ENCODE results near the gene DIPK1A. TPM values are rescaled to one million over a fixed set of nuclear protein-coding genes. Genes with fewer than 3 reads are reported as not detected.

DIPK1A gene
- total RNA-seq, 1 experiment from 2014 or later = 2.3 TPM

GRCh38 chr1:92838519-92838918 is 122.7 kb downstream of the DIPK1A start:
- Mint-ChIP-seq H3K27ac (ENCODE audit: unreplicated experiment) (no peak overlapping the region), H3K27me3 (ENCODE audit: insufficient read depth, unreplicated experiment) (no peaks in the 10 kb centered on the region), H3K4me1 (ENCODE audit: low read depth, unreplicated experiment) (no peaks in the 10 kb centered on the region), H3K4me3 (ENCODE audit: unreplicated experiment) (no peak overlapping the region), H3K36me3 (ENCODE audit: insufficient read depth, unreplicated experiment) (peaks cover 98% of the 10 kb centered on the region), H3K9me3 (ENCODE audit: unreplicated experiment) (no peaks in the 10 kb centered on the region)
- CTCF ChIA-PET = no interaction called here
- H3K27me3 ChIP-seq (replicated peaks; ENCODE audit: control insufficient read depth, insufficient read depth, low read length) = no peaks in the 10 kb centered on the region
- H3K36me3 ChIP-seq (ENCODE audit: control insufficient read depth, insufficient read depth, low read length) = no peaks in the 10 kb centered on the region
- H3K4me1 ChIP-seq = peaks cover 10% of the 10 kb centered on the region
- H3K4me3 ChIP-seq (ENCODE audit: low read depth, low read length) = no peak overlapping the region
- no TSS peak for BruUV-seq (replicated peaks)
- POLR2A ChIA-PET = interaction anchor here (0.6 kb wide), 2 partner anchors 295 to 602 kb away, joined by 5 read pairs; no protein-coding TSS in a partner anchor
- intact Hi-C loops (cut with micrococcal nuclease; ENCODE audit: unreplicated experiment) = no loop called here
- no peak for TF ChIP-seq CTCF (IDR thresholded peaks at IDR 0.05; ENCODE audit: insufficient read depth in 1 of 2, low read depth in 1 of 2, low read length in 1 of 2, severe bottlenecking in 1 of 2, unreplicated experiment in 1 of 2)
- H3K9me3 ChIP-seq = no peaks in the 10 kb centered on the region
- DNase-seq = no peak

GRCh38 chr1:92837062-92837461 is 124.2 kb downstream of the DIPK1A start:
- Mint-ChIP-seq H3K9me3 (ENCODE audit: unreplicated experiment) (no peaks in the 10 kb centered on the region), H3K4me3 (ENCODE audit: unreplicated experiment) (no peak overlapping the region), H3K27me3 (ENCODE audit: insufficient read depth, unreplicated experiment) (no peaks in the 10 kb centered on the region), H3K27ac (ENCODE audit: unreplicated experiment) (no peak overlapping the region), H3K36me3 (ENCODE audit: insufficient read depth, unreplicated experiment) (peaks cover 98% of the 10 kb centered on the region), H3K4me1 (ENCODE audit: low read depth, unreplicated experiment) (no peaks in the 10 kb centered on the region)
- intact Hi-C loops (cut with micrococcal nuclease; ENCODE audit: unreplicated experiment) = no loop called here
- no peak for TF ChIP-seq CTCF (IDR thresholded peaks at IDR 0.05; ENCODE audit: insufficient read depth in 1 of 2, low read depth in 1 of 2, low read length in 1 of 2, severe bottlenecking in 1 of 2, unreplicated experiment in 1 of 2)
- no peaks in the 10 kb centered on the region for H3K9me3 ChIP-seq
- DNase-seq = no peak
- POLR2A ChIA-PET = no interaction called here
- BruUV-seq (replicated peaks) = no TSS peak
- H3K4me3 ChIP-seq (ENCODE audit: low read depth, low read length) = no peak overlapping the region
- H3K27me3 ChIP-seq (replicated peaks; ENCODE audit: control insufficient read depth, insufficient read depth, low read length) = no peaks in the 10 kb centered on the region
- no peaks in the 10 kb centered on the region for H3K36me3 ChIP-seq (ENCODE audit: control insufficient read depth, insufficient read depth, low read length)
- CTCF ChIA-PET = no interaction called here
- H3K4me1 ChIP-seq = peaks cover 15% of the 10 kb centered on the region

DNA sequence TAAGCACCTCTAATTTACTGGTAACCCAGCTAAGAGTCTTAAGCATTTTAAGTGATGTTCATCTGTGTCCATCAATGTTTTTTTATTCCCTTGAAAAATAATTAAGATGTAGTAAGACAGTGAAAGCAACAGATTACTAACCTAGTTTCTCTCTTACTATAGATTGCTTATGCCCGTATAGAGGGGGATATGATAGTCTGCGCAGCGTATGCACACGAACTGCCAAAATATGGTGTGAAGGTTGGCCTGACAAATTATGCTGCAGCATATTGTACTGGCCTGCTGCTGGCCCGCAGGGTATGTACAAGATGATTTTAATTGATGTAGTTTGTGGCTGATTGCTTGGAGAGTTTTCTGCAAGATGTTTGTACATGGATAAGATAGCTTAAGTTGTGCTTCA is 126.6 kb downstream of the DIPK1A start:
- Mint-ChIP-seq H3K4me1 (ENCODE audit: low read depth, unreplicated experiment) (no peaks in the 10 kb centered on the region), H3K36me3 (ENCODE audit: insufficient read depth, unreplicated experiment) (peaks cover 81% of the 10 kb centered on the region)

More for the DNA sequence above, 126.6 kb downstream of the DIPK1A start:
- Histone ChIP-seq H3K9me3 (no peaks in the 10 kb centered on the region), H3K27me3 (replicated peaks; ENCODE audit: control insufficient read depth, insufficient read depth, low read length) (no peaks in the 10 kb centered on the region), H3K4me3 (ENCODE audit: low read depth, low read length) (no peak overlapping the region), H3K4me1 (peaks cover 15% of the 10 kb centered on the region), H3K36me3 (ENCODE audit: control insufficient read depth, insufficient read depth, low read length) (no peaks in the 10 kb centered on the region)
- intact Hi-C loops (cut with micrococcal nuclease; ENCODE audit: unreplicated experiment) = loop anchor here (5.0 kb wide), 2 partner anchors 47 to 87 kb away; partner anchors contain the start of gene EVI5
- Mint-ChIP-seq H3K27ac (ENCODE audit: unreplicated experiment) (no peak overlapping the region), H3K4me3 (ENCODE audit: unreplicated experiment) (no peak overlapping the region), H3K27me3 (ENCODE audit: insufficient read depth, unreplicated experiment) (no peaks in the 10 kb centered on the region), H3K9me3 (ENCODE audit: unreplicated experiment) (no peaks in the 10 kb centered on the region)
- ChIA-PET CTCF (no interaction called here), POLR2A (no interaction called here)
- no peak for DNase-seq
- no TSS peak for BruUV-seq (replicated peaks)
- no peak for TF ChIP-seq CTCF (IDR thresholded peaks at IDR 0.05; ENCODE audit: insufficient read depth in 1 of 2, low read depth in 1 of 2, low read length in 1 of 2, severe bottlenecking in 1 of 2, unreplicated experiment in 1 of 2)
